ENCODE data around the gene PLEKHA6. TPM values are rescaled to one million over a fixed set of nuclear protein-coding genes. Genes with fewer than 3 reads are reported as not detected.
A peak's percentile ranks its signal among the peaks of the same experiment; 100 is the strongest.

PLEKHA6 gene
- total and polyA plus RNA-seq, 2 experiments from 2014 or later, result 2.8 to 6.2 TPM

DNA sequence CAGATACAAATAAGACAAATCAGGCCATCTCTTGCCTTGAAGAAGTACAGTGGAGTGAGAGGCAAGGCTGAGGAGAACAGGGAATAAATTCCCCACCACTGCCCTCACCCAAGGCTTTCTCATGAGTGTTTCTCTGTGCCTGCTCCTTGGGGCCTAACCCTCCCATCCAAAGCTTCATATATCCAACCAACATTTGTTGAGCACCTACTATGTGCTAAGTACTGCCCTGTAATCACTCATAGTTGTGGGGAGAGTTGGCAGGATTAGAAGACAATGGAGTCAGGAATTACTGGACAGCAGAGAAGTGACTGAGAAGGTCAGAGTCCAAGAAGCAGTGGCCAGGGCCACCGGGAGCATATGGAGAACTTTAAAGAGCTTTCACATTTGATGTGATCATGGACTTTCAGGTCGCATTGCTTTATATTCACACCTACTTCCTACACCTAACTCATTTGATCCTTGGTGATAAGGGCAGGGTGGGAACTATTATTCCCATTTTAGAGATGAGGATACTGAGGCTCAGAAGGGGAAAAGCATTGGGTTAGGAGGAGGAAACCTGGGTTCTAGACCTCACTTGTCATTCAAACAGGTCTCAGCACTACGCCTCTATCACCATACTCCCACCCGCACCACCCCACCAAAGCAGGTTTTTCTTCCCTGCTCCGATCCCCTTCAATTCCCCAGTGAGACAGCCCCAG is 6.4 kb downstream of the PLEKHA6 start (continued):
- TF ChIP-seq, protein P1, sequence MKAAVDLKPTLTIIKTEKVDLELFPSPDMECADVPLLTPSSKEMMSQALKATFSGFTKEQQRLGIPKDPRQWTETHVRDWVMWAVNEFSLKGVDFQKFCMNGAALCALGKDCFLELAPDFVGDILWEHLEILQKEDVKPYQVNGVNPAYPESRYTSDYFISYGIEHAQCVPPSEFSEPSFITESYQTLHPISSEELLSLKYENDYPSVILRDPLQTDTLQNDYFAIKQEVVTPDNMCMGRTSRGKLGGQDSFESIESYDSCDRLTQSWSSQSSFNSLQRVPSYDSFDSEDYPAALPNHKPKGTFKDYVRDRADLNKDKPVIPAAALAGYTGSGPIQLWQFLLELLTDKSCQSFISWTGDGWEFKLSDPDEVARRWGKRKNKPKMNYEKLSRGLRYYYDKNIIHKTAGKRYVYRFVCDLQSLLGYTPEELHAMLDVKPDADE (IDR thresholded peaks at IDR 0.05), result no peak
- TF ChIP-seq ZNF114 (CRISPR knock-in tag; IDR thresholded peaks at IDR 0.05), result no peak
- no peak for TF ChIP-seq ZNF331 (CRISPR knock-in tag; IDR thresholded peaks at IDR 0.05; ENCODE audit: low read depth)
- TF ChIP-seq CREB1 (CRISPR knock-in tag; IDR thresholded peaks at IDR 0.05; ENCODE audit: low read depth), result no peak
- no peak for TF ChIP-seq JUNB (IDR thresholded peaks at IDR 0.05; ENCODE audit: unreplicated experiment)

DNA sequence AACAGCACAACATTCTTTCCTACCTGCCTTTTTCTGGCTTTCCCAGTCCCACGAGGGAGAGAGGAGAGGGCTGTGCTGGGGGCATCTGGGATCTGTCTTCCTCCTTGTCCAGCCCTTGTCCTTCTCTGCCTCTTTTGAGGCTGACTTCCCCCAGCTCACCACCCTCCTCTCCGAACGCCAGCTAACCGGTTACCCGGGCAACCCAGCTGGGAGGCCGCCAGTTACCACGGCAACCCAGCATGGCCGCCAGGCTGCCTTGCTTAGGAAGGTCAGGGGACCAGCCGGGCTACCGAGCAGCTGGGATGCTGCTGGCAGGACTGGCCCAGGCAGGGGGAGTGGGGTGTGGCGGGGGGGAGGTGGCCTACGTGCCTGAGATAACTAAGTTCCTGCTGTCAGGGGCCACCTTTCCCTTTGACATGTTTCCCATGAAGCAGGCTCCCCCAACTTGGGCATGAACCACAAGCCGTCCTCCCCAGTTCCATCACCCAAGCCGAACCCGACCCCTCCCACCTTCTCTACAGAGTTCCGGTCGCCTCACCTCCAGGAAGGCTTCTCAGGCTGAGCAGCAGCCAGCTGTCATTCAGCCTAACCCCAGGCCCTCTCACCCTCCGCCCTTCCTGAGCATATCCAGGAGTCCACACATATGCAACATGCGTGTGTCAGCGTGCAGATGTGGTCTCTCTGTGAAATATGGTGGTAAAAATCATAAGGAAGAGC is 8.7 kb downstream of the PLEKHA6 start:
- Mint-ChIP-seq H3K9me3 (no peaks in the 10 kb centered on the region), H3K4me1 (peaks cover 32% of the 10 kb centered on the region), H3K4me3 (peak overlapping the region; percentile 54), H3K27ac (no peak overlapping the region), H3K36me3 (ENCODE audit: low read depth) (no peaks in the 10 kb centered on the region), H3K27me3 (ENCODE audit: insufficient read depth, low read depth, poor library complexity) (peaks cover 7% of the 10 kb centered on the region)
- H3K9me2 ChIP-seq (ENCODE audit: insufficient read depth), result no peaks in the 10 kb centered on the region
- H3K27me3 ChIP-seq (ENCODE audit: insufficient read depth), result no peaks in the 10 kb centered on the region
- peaks cover 3% of the 10 kb centered on the region; the same call in 1 of the 2 replicates for H3F3A ChIP-seq (replicated peaks; ENCODE audit: low read depth)
- H3K36me3 ChIP-seq (ENCODE audit: insufficient read depth), result no peaks in the 10 kb centered on the region
- ATAC-seq (peak; percentile 88), DNase-seq (ENCODE audit: low spot score) (peak; percentile 96)
- peak overlapping the region; percentile 75; the same call in 1 of the 2 replicates for H2AFZ ChIP-seq
- H3K4me1 ChIP-seq (ENCODE audit: insufficient read depth), result peaks cover 18% of the 10 kb centered on the region
- H3K4me3 ChIP-seq, result peak overlapping the region; percentile 44
- no peaks in the 10 kb centered on the region for H3K79me2 ChIP-seq (replicated peaks; ENCODE audit: insufficient read depth)
- H4K20me1 ChIP-seq (replicated peaks; ENCODE audit: insufficient read depth), result no peaks in the 10 kb centered on the region; the same call in 1 of the 2 replicates
- peak overlapping the region; percentile 77 for H3K4me2 ChIP-seq
- H3K27ac ChIP-seq (ENCODE audit: low read depth), result peak overlapping the region; percentile 74; the same call in 1 of the 2 replicates
- TF ChIP-seq ZNF114 (CRISPR knock-in tag; IDR thresholded peaks at IDR 0.05) (no peak), NANOG (IDR thresholded peaks at IDR 0.05; ENCODE audit: borderline replicate concordance) (no peak), ZNF331 (CRISPR knock-in tag; IDR thresholded peaks at IDR 0.05; ENCODE audit: low read depth) (no peak), EZH2 (IDR thresholded peaks at IDR 0.05; ENCODE audit: low read depth, unreplicated experiment) (no peak), REST (IDR thresholded peaks at IDR 0.05; ENCODE audit: unreplicated experiment) (no peak), CTCF (conservative IDR thresholded peaks at IDR 0.05; ENCODE audit: low read depth in 2 of 2) (no peak), ZNF462 (CRISPR knock-in tag; IDR thresholded peaks at IDR 0.05) (no peak)

All from GM23338 (cell line).